ENCODE data around the gene CMSS1. TPM values are rescaled to one million over a fixed set of nuclear protein-coding genes. Genes with fewer than 3 reads are reported as not detected.

The CMSS1 gene
- total RNA-seq, 1 donor from 2014 or later = 41.1 TPM

DNA sequence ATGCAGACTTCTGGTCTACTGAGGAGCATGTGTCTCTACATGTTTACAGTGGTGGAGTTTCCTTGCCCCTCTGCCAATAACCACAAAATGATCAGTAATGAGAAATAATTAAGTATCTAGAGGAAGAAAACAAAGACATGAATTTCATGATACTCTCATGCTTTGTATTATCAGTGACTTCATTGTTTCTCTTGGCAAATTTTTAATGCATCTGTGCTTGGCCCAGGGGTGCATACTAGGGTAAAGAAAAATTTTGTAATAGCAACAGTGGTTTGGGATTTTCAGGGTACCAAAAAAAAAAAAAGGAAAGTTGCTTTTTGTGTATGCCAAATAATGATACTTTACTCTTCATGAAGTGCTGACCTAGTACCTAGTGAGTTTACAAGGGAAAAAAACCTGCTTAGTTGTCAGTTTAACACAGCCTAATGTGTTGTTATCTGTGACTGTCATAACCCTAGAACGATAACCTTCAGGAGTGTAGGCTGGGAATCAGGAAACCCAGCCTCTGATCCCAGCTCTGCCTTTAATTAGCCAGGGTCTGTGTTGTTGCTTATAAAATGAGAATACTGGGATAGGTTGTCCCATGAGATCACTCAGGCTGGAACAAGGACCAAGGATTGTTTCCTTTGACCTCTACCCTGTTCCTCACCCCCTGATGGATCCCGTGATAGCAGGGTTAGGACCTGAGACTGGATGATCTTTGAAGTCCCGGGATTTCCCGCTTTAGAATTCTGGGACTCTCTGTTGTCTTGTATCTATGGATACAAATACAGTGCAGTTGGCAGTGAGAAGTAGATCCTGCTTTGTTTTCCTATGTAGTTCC is 117.5 kb downstream of the CMSS1 start:
- H3K36me3 Mint-ChIP-seq (ENCODE audit: low read depth) = peaks cover 6% of the 10 kb centered on the region

DNA sequence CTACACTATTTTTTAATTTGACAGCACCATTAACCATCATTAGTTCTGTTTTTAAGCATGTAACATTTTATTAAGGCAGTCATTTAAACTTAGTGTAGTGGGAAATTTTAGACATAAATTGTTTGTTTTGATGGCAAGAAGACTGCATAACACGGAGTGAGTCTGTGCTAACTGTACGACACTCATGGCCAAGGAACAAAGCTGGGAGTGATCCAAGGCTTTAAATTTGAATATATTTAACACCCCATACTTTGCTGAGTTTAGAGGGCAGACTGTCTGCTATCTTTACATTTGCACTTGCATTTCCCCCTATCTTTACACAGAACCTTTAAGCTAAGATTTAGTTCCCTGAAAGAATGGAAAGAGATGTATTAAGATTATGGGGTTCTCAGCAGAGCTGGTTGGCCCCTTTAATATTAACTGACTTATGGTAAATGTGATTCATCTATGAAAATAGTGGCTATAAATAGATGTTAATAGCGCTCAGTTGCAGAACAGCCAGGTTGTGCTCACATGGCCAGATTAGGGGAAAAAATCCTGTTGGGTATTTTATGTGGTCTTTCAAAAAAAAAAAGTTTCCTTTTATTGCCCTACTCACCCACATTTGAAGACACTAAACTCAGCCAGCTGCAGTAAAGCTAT is 120.7 kb downstream of the CMSS1 start:
- CTCF ChIA-PET = no interaction called here
- POLR2A ChIA-PET = interaction anchor here (0.9 to 1.1 kb wide), 2 partner anchors 109 to 322 kb away, joined by 3 to 6 read pairs; partner anchors contain the start of gene TBC1D23
- peak overlapping the region; percentile 75 for H3K4me3 Mint-ChIP-seq
- intact Hi-C loops (cut with micrococcal nuclease) = loop anchor here (1.0 to 2.0 kb wide), 2 partner anchors 106 to 322 kb away; partner anchors contain the start of gene TBC1D23
- peak overlapping the region; percentile 84 for H3K27ac Mint-ChIP-seq
- H3K36me3 Mint-ChIP-seq (ENCODE audit: low read depth) = peaks cover 3% of the 10 kb centered on the region
- no peaks in the 10 kb centered on the region for H3K9me3 Mint-ChIP-seq
- TF ChIP-seq, protein P1, sequence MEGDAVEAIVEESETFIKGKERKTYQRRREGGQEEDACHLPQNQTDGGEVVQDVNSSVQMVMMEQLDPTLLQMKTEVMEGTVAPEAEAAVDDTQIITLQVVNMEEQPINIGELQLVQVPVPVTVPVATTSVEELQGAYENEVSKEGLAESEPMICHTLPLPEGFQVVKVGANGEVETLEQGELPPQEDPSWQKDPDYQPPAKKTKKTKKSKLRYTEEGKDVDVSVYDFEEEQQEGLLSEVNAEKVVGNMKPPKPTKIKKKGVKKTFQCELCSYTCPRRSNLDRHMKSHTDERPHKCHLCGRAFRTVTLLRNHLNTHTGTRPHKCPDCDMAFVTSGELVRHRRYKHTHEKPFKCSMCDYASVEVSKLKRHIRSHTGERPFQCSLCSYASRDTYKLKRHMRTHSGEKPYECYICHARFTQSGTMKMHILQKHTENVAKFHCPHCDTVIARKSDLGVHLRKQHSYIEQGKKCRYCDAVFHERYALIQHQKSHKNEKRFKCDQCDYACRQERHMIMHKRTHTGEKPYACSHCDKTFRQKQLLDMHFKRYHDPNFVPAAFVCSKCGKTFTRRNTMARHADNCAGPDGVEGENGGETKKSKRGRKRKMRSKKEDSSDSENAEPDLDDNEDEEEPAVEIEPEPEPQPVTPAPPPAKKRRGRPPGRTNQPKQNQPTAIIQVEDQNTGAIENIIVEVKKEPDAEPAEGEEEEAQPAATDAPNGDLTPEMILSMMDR (IDR thresholded peaks at IDR 0.05) = no peak
- H3K4me1 Mint-ChIP-seq = peaks cover 27% of the 10 kb centered on the region
- no peaks in the 10 kb centered on the region for H3K27me3 Mint-ChIP-seq
- ATAC-seq (ENCODE audit: low read depth) = peak; percentile 31
- DNase-seq = no peak

More for the DNA sequence above, 117.5 kb downstream of the CMSS1 start:
- ChIA-PET POLR2A (no interaction called here), CTCF (no interaction called here)
- no peaks in the 10 kb centered on the region for H3K27me3 Mint-ChIP-seq
- TF ChIP-seq, protein P1 (IDR thresholded peaks at IDR 0.05) = no peak
- DNase-seq (no peak), ATAC-seq (ENCODE audit: low read depth) (no peak)
- H3K4me1 Mint-ChIP-seq = peaks cover 27% of the 10 kb centered on the region
- H3K4me3 Mint-ChIP-seq = no peak overlapping the region
- H3K9me3 Mint-ChIP-seq = no peaks in the 10 kb centered on the region
- H3K27ac Mint-ChIP-seq = no peak overlapping the region
- intact Hi-C loops (cut with micrococcal nuclease) = no loop called here

DNA sequence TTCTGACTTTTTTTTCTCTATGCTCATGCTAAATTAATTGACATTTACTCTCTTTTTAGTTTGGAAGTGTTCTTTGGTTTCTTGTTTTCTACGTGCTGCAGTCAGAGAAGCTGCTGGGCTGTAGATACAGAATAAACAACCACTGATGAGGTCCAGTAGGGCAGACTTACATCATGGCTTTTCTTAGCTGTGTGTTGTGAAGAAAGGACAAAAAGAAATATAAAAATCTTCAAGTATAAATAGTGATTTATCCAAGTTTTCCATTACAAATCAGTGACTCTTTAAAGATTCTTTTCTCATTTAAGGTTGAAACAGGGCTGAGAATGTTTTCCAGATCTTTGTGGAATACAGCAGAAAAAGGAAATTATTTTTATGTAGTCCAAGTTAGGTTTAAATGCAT is 122.2 kb downstream of the CMSS1 start:
- CTCF ChIA-PET = no interaction called here
- no peak for DNase-seq
- Mint-ChIP-seq H3K9me3 (no peaks in the 10 kb centered on the region), H3K4me3 (no peak overlapping the region), H3K27ac (no peak overlapping the region), H3K4me1 (peaks cover 27% of the 10 kb centered on the region), H3K36me3 (ENCODE audit: low read depth) (no peaks in the 10 kb centered on the region), H3K27me3 (no peaks in the 10 kb centered on the region)
- POLR2A ChIA-PET = no interaction called here
- no peak for ATAC-seq (ENCODE audit: low read depth)
- TF ChIP-seq, protein P1 (IDR thresholded peaks at IDR 0.05) = no peak
- intact Hi-C loops (cut with micrococcal nuclease) = loop anchor here (2.0 kb wide), 1 partner anchor 321 kb away; the partner anchor contains the start of gene TBC1D23

GRCh38 chr3:99940350-99940749 is 122.7 kb downstream of the CMSS1 start:
- Mint-ChIP-seq H3K36me3 (ENCODE audit: low read depth) (no peaks in the 10 kb centered on the region), H3K27ac (no peak overlapping the region), H3K27me3 (no peaks in the 10 kb centered on the region), H3K9me3 (no peaks in the 10 kb centered on the region), H3K4me1 (peaks cover 27% of the 10 kb centered on the region), H3K4me3 (no peak overlapping the region)
- intact Hi-C loops (cut with micrococcal nuclease) = no loop called here
- no peak for DNase-seq
- CTCF ChIA-PET = no interaction called here
- no peak for ATAC-seq (ENCODE audit: low read depth)
- TF ChIP-seq, protein P1 (IDR thresholded peaks at IDR 0.05) = no peak
- POLR2A ChIA-PET = no interaction called here

- DNase-seq = no peak
- intact Hi-C loops (cut with micrococcal nuclease) = no loop called here
- Mint-ChIP-seq H3K27me3 (no peaks in the 10 kb centered on the region), H3K36me3 (ENCODE audit: low read depth) (no peaks in the 10 kb centered on the region), H3K9me3 (no peaks in the 10 kb centered on the region), H3K4me1 (peaks cover 25% of the 10 kb centered on the region), H3K27ac (no peak overlapping the region), H3K4me3 (no peak overlapping the region)
- POLR2A ChIA-PET = no interaction called here
- TF ChIP-seq, protein P1 (IDR thresholded peaks at IDR 0.05) = no peak
- ATAC-seq (ENCODE audit: low read depth) = no peak
- CTCF ChIA-PET = no interaction called here
Observed at GRCh38 chr3:99941211-99941610, 123.5 kb downstream of the CMSS1 start.

Data from activated B cell treated with CpG ODN at 0.5 μM for 24 hours (primary cell).